Fibroblast of pulmonary artery (primary cell): ENCODE results near the gene OR6C65.
"Not testable (repeated sequence)": the region's sequence is repeated elsewhere in the genome, so short reads cannot be mapped to it uniquely, and the experiment has no call there.

ENCODE experiments used
- DNase-seq: peaks from one replicate; pipeline ENCODE4 v3.0.0-alpha.2; 2010; ENCODE audit warnings: low read depth
- H3K4me3 ChIP-seq: replicated peaks from 2 replicates; pipeline ENCODE4 v1.5.1; 2011; ENCODE audit warnings: low read depth, mild to moderate bottlenecking, control low read depth, low read length, moderate library complexity
- TF ChIP-seq, protein P1 (sequence below): IDR thresholded peaks from 2 replicates; pipeline ENCODE4 v1.5.1; 2011; ENCODE audit warnings: mild to moderate bottlenecking, control low read depth, low read length, inconsistent platforms; ENCODE audit errors: missing control alignments

Gene OR6C65

DNA sequence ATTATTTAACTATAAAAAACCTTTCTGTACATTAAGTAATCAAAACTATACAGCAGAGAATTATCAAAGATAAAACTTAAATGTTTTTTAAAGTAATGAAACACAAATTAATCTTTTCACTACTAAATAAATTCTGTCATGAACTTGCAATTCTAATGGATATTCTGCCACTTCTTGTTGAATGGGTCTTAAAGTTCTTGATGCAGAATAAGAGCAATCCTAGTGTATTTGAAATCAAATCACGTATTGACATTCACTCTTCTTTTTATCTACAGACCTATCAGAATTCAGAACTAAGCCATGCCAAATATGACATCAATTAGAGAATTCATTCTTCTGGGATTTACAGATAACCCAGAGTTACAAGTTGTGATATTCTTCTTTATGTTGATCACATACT is at the start of gene OR6C65:
Gene OR6C65, plus strand, starts transcription at position 301 of the 400 bp plus-strand sequence. Its CDS starts 0 bp downstream, at position 301.
- DNase-seq: no peak
- TF ChIP-seq, protein P1, sequence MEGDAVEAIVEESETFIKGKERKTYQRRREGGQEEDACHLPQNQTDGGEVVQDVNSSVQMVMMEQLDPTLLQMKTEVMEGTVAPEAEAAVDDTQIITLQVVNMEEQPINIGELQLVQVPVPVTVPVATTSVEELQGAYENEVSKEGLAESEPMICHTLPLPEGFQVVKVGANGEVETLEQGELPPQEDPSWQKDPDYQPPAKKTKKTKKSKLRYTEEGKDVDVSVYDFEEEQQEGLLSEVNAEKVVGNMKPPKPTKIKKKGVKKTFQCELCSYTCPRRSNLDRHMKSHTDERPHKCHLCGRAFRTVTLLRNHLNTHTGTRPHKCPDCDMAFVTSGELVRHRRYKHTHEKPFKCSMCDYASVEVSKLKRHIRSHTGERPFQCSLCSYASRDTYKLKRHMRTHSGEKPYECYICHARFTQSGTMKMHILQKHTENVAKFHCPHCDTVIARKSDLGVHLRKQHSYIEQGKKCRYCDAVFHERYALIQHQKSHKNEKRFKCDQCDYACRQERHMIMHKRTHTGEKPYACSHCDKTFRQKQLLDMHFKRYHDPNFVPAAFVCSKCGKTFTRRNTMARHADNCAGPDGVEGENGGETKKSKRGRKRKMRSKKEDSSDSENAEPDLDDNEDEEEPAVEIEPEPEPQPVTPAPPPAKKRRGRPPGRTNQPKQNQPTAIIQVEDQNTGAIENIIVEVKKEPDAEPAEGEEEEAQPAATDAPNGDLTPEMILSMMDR: no peak

GRCh38 chr12:55355338-55355737 is 45.0 kb upstream of the OR6C65 start:
- DNase-seq, H3K4me3 ChIP-seq: not testable (repeated sequence)

More for the DNA sequence above, at the start of gene OR6C65:
- H3K4me3 ChIP-seq: no peak within 1 kb of the TSS

DNA sequence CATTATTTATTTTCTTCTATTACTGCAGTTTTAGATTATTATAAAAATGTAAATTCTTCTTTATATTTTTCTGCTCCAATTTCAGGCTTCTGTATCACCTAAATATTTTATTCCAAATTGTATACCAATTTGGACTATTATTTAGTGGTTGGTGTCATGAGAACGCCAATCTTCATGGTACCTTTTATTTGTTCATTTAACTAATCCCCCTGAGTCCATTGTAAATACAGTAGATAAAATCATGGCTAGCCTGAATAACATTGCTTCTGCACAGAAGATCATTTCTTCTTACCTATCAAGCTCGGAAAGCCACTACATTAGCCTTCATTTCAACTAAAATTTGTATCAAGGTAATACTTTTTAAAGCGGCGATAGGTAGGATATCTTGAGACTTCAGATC is 37.7 kb upstream of the OR6C65 start, which contains the start of gene OR6C75:
Gene OR6C75, plus strand, starts transcription at position 301 of the 400 bp plus-strand sequence. CDS start 2,136 bp downstream, outside the sequence.
- H3K4me3 ChIP-seq: no peak within 1 kb of the TSS
- no peak for DNase-seq
- TF ChIP-seq, protein P1: no peak

- no peak overlapping the region for H3K4me3 ChIP-seq
- no peak for DNase-seq
- TF ChIP-seq, protein P1: no peak
These were observed 35.2 kb upstream of the OR6C65 start for GRCh38 chr12:55365086-55365485.

- H3K4me3 ChIP-seq: no peak overlapping the region
- no peak for DNase-seq
- TF ChIP-seq, protein P1: no peak
These were observed 27.8 kb upstream of the OR6C65 start for GRCh38 chr12:55372521-55372920.

DNA sequence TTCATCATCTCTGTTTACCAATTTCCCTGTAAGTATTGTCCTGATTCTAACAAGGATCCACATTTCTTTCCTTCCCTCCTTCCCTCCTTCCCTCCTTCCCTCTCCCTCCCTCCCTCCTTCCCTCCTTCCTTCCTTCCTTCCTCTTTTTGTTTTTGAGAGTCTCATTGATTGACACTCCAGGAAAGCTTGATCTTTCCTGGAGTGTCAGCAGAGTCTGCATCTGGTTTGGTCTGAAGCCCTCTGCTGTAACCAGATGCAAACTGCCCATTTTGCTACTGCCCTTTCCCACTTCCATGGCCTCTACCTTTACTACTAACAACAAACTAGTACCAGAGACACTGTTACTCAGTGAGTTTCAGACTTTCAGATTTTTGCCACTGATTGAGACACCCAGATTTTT is 14.4 kb upstream of the OR6C65 start:
- no peak for DNase-seq
- H3K4me3 ChIP-seq: no peak overlapping the region
- TF ChIP-seq, protein P1: no peak

DNA sequence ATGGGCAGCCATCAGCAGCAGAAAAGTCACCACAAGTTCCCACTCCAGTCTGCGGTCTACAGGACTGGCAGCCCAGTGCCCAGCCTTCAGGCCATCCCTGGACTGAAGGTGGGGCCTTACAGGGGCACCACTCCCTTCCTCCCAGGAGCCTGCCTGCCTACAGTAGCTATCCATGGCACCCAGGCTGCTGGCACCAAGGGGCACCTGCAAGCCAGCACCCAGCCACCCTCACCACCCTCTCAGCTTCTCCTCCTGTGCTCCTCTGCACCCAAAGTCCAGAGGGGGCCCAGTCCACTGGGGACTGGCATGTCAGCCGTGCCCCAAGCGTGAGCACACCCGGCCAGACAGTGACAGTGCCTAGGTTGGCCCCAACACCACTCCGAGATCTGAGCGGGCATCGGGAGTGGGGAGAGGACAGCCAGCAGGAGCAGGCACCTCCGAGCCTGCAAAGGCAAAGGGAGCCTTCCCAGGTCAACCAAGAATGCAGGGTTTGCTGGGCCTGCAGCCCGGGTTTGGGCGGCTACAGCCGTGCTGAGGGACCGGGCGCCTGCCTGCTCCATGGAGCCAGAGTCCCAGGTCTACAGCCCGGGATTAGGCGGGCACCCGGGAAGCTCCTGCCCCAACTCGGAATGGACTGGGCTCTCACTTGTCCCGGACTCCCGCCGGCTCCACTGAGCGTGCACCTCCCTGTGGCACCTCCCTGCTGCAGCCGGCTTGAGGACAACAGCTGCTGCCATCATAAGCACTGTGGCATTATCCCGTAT is 8.1 kb upstream of the OR6C65 start:
- TF ChIP-seq, protein P1: no peak
- no peak for DNase-seq
- no peak overlapping the region for H3K4me3 ChIP-seq
